Measurements from ENCODE around the gene PLA2G4A. TPM values are rescaled to one million over a fixed set of nuclear protein-coding genes. Genes with fewer than 3 reads are reported as not detected.

The PLA2G4A gene
- total RNA-seq, 1 donor from 2014 or later, result 4.8 TPM

DNA sequence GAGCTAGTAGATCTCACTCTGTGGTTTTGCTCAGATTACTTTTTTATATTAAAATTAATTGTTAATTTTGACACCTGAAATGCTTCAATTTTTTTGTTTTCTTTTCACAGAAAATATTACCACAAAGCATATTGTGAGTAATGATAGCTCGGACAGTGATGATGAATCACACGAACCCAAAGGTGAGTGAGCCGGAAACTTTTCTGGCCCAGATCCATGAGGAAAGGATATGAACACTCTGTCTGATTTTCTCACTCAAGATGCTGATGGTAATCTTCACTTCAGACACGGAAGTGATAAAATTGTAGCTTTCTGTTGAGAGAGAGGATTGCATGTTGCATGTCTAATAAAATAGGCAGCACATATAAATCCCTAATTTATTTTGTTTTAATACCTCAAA is 121.8 kb downstream of the PLA2G4A start:
- DNase-seq (ENCODE audit: low spot score) (no peak), ATAC-seq (no peak)
- intact Hi-C loops (cut with DNase I), result no loop called here

DNA sequence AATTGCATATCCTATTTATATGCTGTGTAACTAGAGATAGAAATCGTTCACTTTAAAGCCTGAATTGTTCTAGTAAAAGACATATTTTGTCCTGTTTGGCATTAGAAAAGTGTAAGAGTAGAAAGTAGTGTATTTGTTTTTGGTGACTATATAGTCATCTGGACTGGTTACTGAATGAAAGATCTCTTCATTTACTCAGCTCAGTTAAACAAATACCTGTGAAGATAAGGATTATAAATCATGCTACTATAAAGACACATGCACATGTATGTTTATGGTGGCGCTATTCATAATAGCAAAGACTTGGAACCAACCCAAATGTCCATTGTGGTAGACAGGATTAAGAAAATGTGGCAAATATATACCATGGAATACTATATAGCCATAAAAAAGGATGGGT is 125.1 kb downstream of the PLA2G4A start:
- intact Hi-C loops (cut with DNase I), result no loop called here
- DNase-seq (ENCODE audit: low spot score) (no peak), ATAC-seq (no peak)

DNA sequence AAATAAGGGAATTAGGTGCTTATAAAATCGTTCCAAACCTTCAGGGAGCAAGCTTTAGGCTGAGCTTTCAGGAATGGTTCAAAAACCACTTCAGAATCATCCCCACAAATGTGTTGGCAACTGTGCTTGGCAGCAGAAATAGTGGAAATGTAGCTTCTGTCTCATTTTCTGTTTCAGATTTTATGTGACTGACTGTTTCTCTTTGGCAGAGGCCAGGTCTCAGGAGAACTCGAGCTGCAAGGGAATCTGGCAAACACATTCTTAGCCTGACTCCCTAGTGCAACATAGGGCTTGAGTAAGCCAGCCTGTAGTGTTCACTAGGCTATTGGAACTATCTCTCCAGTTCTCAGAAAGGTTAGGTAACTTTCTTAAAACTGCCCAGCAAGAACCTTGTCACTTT is 128.6 kb downstream of the PLA2G4A start:
- ATAC-seq (peak; percentile 89), DNase-seq (ENCODE audit: low spot score) (no peak)
- intact Hi-C loops (cut with DNase I), result no loop called here

DNA sequence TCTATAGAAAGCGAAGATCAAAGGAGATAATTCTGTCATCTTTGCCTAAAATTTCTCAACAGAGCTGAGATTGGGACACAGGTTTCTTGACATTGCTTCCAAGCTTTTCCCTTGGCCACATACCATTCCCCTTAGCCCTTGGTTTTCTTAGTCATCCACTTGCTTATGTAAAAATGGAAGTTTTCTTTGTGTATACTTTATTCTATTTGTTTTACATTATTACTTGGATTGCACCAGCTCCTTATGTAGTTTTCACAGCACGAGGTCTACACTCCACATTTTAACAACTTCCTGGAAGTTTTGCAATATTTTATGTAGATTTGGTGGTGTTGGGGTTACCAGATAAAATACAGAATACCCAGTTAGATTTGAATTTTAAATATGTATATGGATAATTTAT is 129.8 kb downstream of the PLA2G4A start:
- intact Hi-C loops (cut with DNase I), result no loop called here
- ATAC-seq (no peak), DNase-seq (ENCODE audit: low spot score) (no peak)

DNA sequence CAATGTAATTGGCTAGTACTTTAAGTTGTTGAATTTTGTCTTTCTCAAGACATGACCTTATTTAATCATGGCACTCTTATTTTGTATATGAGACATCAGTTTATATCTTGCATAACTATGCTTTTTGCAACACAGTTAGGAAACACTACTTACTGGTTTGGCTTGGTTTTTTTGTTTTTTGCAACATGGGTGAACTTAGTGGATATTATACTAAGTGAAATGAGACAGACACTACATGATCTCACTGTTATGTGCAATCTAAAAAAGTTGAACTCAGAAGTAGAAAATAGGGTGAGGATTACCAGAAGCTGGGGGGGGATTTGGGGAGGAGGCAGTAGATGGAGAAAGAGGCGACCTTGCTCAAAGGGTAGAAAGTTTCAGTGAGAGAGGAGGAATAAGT is 132.1 kb downstream of the PLA2G4A start:
- intact Hi-C loops (cut with DNase I), result no loop called here
- ATAC-seq (no peak), DNase-seq (ENCODE audit: low spot score) (no peak)

- intact Hi-C loops (cut with DNase I), result no loop called here
- ATAC-seq, result no peak
- no peak for DNase-seq (ENCODE audit: low spot score)
Measured at GRCh38 chr1:186965847-186966246, 137.1 kb downstream of the PLA2G4A start.

- ATAC-seq, result no peak
- intact Hi-C loops (cut with DNase I), result no loop called here
- no peak for DNase-seq (ENCODE audit: low spot score)
Measured at GRCh38 chr1:186966456-186966855, 137.7 kb downstream of the PLA2G4A start.

GRCh38 chr1:186967656-186968394 is 139.1 kb downstream of the PLA2G4A start:
- no peak for ATAC-seq
- intact Hi-C loops (cut with DNase I), result no loop called here

GRCh38 chr1:186974774-186975181 is 146.0 kb downstream of the PLA2G4A start:
- intact Hi-C loops (cut with DNase I), result no loop called here
- DNase-seq (ENCODE audit: low spot score), result no peak
- ATAC-seq, result peak; percentile 91

More at GRCh38 chr1:186967656-186968394, 139.1 kb downstream of the PLA2G4A start:
- no peak for DNase-seq (ENCODE audit: low spot score)

DNA sequence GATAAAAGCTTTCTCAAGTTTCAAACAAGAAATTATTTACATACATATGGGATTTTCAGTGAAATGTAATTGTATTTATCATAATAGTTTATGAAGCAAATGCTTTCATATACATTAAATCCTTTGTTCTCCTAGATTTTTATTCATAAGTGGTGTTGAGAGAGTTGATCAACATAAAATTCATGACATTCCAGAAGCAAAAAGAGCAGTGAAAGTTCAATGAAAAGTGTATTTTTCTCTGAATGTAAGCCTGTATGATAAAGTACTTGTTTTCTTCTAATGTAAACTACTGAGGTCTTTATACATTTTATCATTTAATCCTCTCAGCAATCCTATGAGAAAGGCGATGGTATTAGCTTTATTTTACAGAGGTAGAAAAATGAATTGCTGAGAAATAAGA is 146.5 kb downstream of the PLA2G4A start:
- DNase-seq (ENCODE audit: low spot score) (no peak), ATAC-seq (no peak)
- intact Hi-C loops (cut with DNase I), result no loop called here

DNA sequence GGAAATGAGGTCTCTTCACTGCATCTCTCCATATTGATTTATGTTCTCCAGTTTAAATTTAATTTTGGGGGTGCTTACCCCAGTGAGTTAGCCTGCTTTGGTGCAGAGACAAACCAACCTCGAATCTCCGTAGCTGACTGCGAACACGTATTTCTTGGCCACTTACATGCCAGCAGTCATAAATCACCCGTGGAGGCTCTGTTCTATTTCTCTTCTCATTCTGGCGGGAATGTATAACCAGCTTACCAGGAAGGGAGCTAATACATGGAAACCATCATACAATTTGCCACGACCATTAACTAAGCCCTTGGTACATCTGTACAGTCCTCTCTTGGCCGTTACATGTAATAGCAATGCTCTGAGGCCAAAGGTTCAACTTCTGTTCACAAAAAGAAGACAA is 148.0 kb downstream of the PLA2G4A start:
- no peak for DNase-seq (ENCODE audit: low spot score)
- intact Hi-C loops (cut with DNase I), result no loop called here
- ATAC-seq, result no peak

DNA sequence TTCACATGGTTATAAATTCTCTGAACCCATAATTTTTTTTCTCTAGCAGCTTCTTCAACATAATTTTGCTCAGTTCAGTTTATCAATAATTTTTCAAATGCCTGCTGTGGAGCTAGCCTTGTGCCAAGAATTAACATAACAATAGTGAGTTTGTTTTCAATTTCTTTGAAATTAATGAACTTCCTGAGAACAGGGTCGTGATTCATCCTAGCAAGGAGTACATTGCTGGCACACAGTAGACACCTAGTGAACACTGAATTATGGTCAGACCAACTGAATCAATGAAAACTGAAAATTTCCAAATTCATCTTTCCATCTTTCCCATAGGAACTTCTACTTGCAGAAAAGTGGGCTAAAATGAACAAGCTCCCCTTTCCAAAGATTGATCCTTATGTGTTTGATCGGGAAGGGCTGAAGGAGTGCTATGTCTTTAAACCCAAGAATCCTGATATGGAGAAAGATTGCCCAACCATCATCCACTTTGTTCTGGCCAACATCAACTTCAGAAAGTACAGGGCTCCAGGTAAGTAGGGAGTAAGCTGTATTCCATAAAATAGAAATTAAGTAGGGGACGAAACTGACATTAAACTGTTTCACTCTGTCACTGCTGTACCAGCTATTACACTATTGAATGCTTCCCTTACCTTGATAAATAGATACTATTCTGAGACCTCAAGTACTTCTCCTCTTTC is 148.7 kb downstream of the PLA2G4A start:
- ATAC-seq, result no peak
- intact Hi-C loops (cut with DNase I), result no loop called here
- no peak for DNase-seq (ENCODE audit: low spot score)

GRCh38 chr1:186978596-186979556 is 150.1 kb downstream of the PLA2G4A start:
- ATAC-seq (no peak), DNase-seq (ENCODE audit: low spot score) (no peak)
- intact Hi-C loops (cut with DNase I), result no loop called here

GRCh38 chr1:186980400-186980799 is 151.7 kb downstream of the PLA2G4A start:
- ATAC-seq (no peak), DNase-seq (ENCODE audit: low spot score) (no peak)
- intact Hi-C loops (cut with DNase I), result loop anchor here (10.0 kb wide), 1 partner anchor 496 kb away; no protein-coding TSS in a partner anchor

DNA sequence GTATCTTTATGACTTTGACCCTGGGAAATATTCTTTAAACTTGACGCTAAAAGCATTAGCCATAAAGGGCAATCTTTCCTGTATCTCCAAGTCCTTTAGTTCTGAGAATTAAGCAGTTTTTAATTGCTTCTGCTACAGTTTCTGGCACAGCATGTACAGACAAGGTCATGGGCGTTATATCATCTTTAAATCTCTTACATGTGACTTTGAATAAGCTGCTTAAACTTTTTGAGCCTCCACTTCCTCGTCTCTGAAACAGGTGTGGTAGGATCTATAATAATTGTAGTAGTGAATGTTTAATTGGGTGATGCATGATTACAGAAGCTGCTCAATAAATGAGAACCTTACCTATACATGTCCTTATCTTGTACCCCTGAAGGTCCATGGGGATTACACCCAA is 153.4 kb downstream of the PLA2G4A start:
- intact Hi-C loops (cut with DNase I), result loop anchor here (10.0 kb wide), 1 partner anchor 497 kb away; no protein-coding TSS in a partner anchor
- no peak for ATAC-seq
- DNase-seq (ENCODE audit: low spot score), result no peak

- no peak for DNase-seq (ENCODE audit: low spot score)
- intact Hi-C loops (cut with DNase I), result loop anchor here (10.0 kb wide), 1 partner anchor 499 kb away; no protein-coding TSS in a partner anchor
- ATAC-seq, result peak; percentile 67
Measured at GRCh38 chr1:186983327-186983726, 154.6 kb downstream of the PLA2G4A start.

DNA sequence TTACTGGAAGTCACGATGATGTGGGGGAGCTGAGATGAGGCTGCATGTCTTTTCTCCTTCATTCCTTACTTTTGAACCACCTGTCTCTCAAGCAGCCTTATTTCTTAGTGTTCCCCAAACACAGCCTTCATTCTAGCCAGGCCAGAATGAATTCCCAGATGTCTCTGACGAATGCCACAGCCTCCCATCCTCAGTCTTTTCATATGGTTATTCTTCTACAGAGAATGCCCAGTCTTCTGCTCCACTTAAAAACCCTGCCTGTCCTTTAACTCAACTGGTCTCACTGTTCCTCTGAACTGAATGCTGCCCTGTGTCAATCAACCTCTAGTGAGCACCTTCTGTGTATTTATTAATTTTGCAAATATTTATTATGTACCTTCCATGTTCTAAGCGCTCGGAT is 156.2 kb downstream of the PLA2G4A start:
- intact Hi-C loops (cut with DNase I), result loop anchor here (10.0 kb wide), 1 partner anchor 500 kb away; no protein-coding TSS in a partner anchor
- ATAC-seq (no peak), DNase-seq (ENCODE audit: low spot score) (no peak)

DNA sequence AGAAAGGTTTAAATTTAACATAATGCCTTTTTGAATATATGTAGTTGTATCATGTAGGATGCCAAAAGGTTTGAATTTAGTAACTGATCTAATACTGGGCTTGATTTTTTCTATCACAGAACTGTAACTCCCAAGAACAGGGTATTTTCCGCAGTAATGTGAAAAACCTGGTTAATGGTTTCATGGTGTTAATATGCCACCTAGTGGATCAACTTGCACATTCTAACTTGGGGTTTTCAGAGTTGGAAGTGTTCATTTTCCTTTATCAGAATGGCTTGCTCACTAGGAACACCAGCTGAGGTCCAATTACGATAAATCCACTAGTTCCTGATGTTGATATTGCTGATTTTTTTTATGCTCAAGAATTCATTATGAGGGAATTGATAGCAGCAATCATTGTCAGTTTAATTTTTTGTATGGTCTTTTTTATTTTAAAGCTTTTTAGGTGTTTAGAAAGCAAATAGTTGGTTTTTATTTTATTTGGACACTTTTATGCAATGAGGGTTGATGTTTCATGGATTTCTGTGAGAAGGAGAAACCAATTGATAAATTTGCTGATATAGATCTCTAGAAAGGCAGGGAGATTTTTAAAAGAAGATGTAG is 157.2 kb downstream of the PLA2G4A start:
- DNase-seq (ENCODE audit: low spot score) (no peak), ATAC-seq (peak; percentile 86)
- intact Hi-C loops (cut with DNase I), result loop anchor here (10.0 kb wide), 1 partner anchor 501 kb away; no protein-coding TSS in a partner anchor

DNA sequence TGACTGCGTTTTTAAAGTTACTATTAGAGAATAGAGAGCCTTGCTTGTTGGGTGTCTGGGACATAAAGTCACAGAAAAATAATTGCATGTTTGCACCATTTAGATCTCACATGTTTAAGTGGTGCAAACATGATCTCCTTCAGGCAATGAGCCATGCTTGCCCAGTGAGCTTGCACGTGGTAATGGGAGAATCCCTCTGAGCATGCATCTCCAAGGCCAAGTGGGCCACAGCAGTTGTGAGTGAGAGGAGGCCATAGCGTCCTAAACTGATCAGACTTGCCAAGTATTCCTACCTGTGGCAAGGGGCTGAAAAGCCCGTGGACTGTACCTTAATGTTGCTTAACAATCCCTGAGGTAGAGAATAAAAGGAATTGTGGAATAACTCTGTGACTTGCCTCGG is 158.3 kb downstream of the PLA2G4A start:
- intact Hi-C loops (cut with DNase I), result loop anchor here (10.0 kb wide), 1 partner anchor 502 kb away; no protein-coding TSS in a partner anchor
- DNase-seq (ENCODE audit: low spot score), result no peak
- ATAC-seq, result no peak
